HEK293 (cell line): ENCODE measurements around the gene EDC3.

Experiments
- CTCF ChIA-PET: fragments of 350-600 bp; formaldehyde crosslinking; extraction: SDS; loops from one replicate; lab custom pipeline; 2021; ENCODE audit warnings: antibody characterized with exemption; lab: Yijun Ruan, JAX
- POLR2A ChIA-PET: fragments of 300-600 bp; formaldehyde crosslinking; extraction: SDS; loops from one replicate; lab custom pipeline; 2020; ENCODE audit warnings: antibody characterized with exemption, inconsistent platforms; lab: Yijun Ruan, JAX
- H3K27ac ChIP-seq: fragments of 200-500 bp; sonication (Bioruptor generic); 2 replicates; pipeline ENCODE4 v1.5.1; 2014; ENCODE audit warnings: low read depth, low read length, control low read depth, inconsistent platforms; ENCODE audit errors: extremely low read depth
- H3K36me3 ChIP-seq, 2 experiments: fragments of 200-500 bp in 1 of 2; sonication (Bioruptor generic) in 1 of 2; 1 replicate in 1 of 2; 2 replicates in 1 of 2; pipeline ENCODE4 v1.5.1; 2014 to 2017; ENCODE audit warnings: inconsistent platforms in 2 of 2, low read length in 2 of 2; ENCODE audit not compliant: control insufficient read depth in 2 of 2, insufficient read depth in 1 of 2
- H3K4me1 ChIP-seq: fragments of 200-500 bp; sonication (Bioruptor generic); 2 replicates; pipeline ENCODE4 v1.5.1; 2014; ENCODE audit warnings: mild to moderate bottlenecking, low read length, inconsistent platforms; ENCODE audit not compliant: control insufficient read depth, insufficient read depth
- H3K4me3 ChIP-seq: 2 replicates; pipeline ENCODE4 v1.5.1; 2011; ENCODE audit warnings: low read depth, mild to moderate bottlenecking, control low read depth, low read length, moderate library complexity
- H3K9me3 ChIP-seq: fragments of 200-500 bp; sonication (Bioruptor generic); 2 replicates; pipeline ENCODE4 v1.5.1; 2014; ENCODE audit warnings: low read depth, low read length, inconsistent platforms; ENCODE audit not compliant: control insufficient read depth, insufficient read depth
- BCL11B ChIP-seq: fragments of 450-650 bp; formaldehyde crosslinking; IDR thresholded peaks from 2 replicates; pipeline ENCODE4 v1.5.1; 2016; ENCODE audit warnings: low read depth, missing biosample characterization, missing genetic modification characterization
- KLF10 ChIP-seq: fragments of 450-650 bp; IDR thresholded peaks from 2 replicates; pipeline ENCODE4 v1.5.1; 2018; ENCODE audit warnings: missing biosample characterization, mild to moderate bottlenecking, missing genetic modification characterization
- WT1 ChIP-seq: fragments of 450-650 bp; formaldehyde crosslinking; IDR thresholded peaks from 2 replicates; pipeline ENCODE4 v1.5.1; 2016; ENCODE audit warnings: missing biosample characterization, missing genetic modification characterization
- ZBTB48 ChIP-seq: fragments of 450-650 bp; formaldehyde crosslinking; IDR thresholded peaks from 2 replicates; pipeline ENCODE4 v1.5.1; 2016; ENCODE audit warnings: missing biosample characterization, missing genetic modification characterization
- ZBTB8A ChIP-seq: fragments of 450-650 bp; formaldehyde crosslinking; IDR thresholded peaks from 2 replicates; pipeline ENCODE4 v1.5.1; 2016; ENCODE audit warnings: missing biosample characterization, missing genetic modification characterization
- ZNF10 ChIP-seq: fragments of 450-650 bp; formaldehyde crosslinking; IDR thresholded peaks from 2 replicates; pipeline ENCODE4 v1.5.1; 2017; ENCODE audit warnings: missing biosample characterization, missing genetic modification characterization
- ZNF266 ChIP-seq: fragments of 450-650 bp; formaldehyde crosslinking; IDR thresholded peaks from 2 replicates; pipeline ENCODE4 v1.5.1; 2016; ENCODE audit warnings: missing biosample characterization, missing genetic modification characterization, low read depth
- ZNF302 ChIP-seq: fragments of 450-650 bp; formaldehyde crosslinking; IDR thresholded peaks from 2 replicates; pipeline ENCODE4 v1.5.1; 2016; ENCODE audit warnings: missing biosample characterization, missing genetic modification characterization, low read depth
- ZNF423 ChIP-seq: fragments of 450-650 bp; formaldehyde crosslinking; IDR thresholded peaks from 2 replicates; pipeline ENCODE4 v1.5.1; 2016; ENCODE audit warnings: missing biosample characterization, missing genetic modification characterization
- ZNF433 ChIP-seq: fragments of 450-650 bp; formaldehyde crosslinking; IDR thresholded peaks from 2 replicates; pipeline ENCODE4 v1.5.1; 2016; ENCODE audit warnings: missing biosample characterization, missing genetic modification characterization, low read depth
- ZNF514 ChIP-seq: fragments of 450-650 bp; formaldehyde crosslinking; IDR thresholded peaks from 2 replicates; pipeline ENCODE4 v1.5.1; 2016; ENCODE audit warnings: missing biosample characterization, missing genetic modification characterization
- ZNF654 ChIP-seq: fragments of 450-650 bp; formaldehyde crosslinking; IDR thresholded peaks from 2 replicates; pipeline ENCODE4 v1.5.1; 2016; ENCODE audit warnings: low read depth, missing biosample characterization, missing genetic modification characterization
- ZNF670 ChIP-seq: fragments of 450-650 bp; formaldehyde crosslinking; IDR thresholded peaks from 2 replicates; pipeline ENCODE4 v1.5.1; 2016; ENCODE audit warnings: missing biosample characterization, missing genetic modification characterization, low read depth
- ZNF747 ChIP-seq: fragments of 450-650 bp; formaldehyde crosslinking; IDR thresholded peaks from 2 replicates; pipeline ENCODE4 v1.5.1; 2016; ENCODE audit warnings: missing biosample characterization, missing genetic modification characterization
- ZNF830 ChIP-seq: fragments of 450-650 bp; IDR thresholded peaks from 2 replicates; pipeline ENCODE4 v1.5.0; 2018; ENCODE audit warnings: missing biosample characterization, missing genetic modification characterization, low read depth, mild to moderate bottlenecking, moderate library complexity
- TF ChIP-seq, protein P1 (sequence below): fragments of 450-650 bp; formaldehyde crosslinking; IDR thresholded peaks from 2 replicates; pipeline ENCODE4 v1.5.1; 2017; ENCODE audit warnings: missing biosample characterization, missing genetic modification characterization
- TF ChIP-seq, protein P2 (sequence below): fragments of 450-650 bp; formaldehyde crosslinking; conservative IDR thresholded peaks from 2 replicates; pipeline ENCODE4 v1.5.1; 2016; ENCODE audit warnings: low read depth, missing biosample characterization, missing genetic modification characterization
- TF ChIP-seq, protein P3 (sequence below): fragments of 450-650 bp; formaldehyde crosslinking; IDR thresholded peaks from 2 replicates; pipeline ENCODE4 v1.5.1; 2016; ENCODE audit warnings: missing biosample characterization, missing genetic modification characterization

The EDC3 gene

DNA sequence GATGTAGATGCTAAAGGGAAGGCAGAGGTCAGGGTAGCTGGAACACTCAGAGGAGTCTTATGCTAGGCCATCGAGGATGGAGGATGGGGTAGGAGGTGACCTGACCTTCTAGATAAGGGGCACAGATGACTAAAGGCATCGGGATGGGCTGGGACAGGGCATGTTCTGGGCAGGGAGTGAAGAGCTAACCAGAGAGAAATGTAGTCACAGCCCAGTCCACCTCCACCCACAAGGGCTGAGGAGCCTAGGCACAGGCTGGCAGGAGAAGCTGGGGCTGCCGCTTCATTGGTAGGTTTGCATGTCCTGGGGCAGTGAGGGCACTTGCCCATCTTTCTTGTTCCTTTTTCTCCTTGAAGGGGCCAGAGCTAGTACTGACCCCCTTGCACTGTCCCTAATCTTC lies 67.6 kb downstream of the EDC3 start:
- TF ChIP-seq, protein P1, sequence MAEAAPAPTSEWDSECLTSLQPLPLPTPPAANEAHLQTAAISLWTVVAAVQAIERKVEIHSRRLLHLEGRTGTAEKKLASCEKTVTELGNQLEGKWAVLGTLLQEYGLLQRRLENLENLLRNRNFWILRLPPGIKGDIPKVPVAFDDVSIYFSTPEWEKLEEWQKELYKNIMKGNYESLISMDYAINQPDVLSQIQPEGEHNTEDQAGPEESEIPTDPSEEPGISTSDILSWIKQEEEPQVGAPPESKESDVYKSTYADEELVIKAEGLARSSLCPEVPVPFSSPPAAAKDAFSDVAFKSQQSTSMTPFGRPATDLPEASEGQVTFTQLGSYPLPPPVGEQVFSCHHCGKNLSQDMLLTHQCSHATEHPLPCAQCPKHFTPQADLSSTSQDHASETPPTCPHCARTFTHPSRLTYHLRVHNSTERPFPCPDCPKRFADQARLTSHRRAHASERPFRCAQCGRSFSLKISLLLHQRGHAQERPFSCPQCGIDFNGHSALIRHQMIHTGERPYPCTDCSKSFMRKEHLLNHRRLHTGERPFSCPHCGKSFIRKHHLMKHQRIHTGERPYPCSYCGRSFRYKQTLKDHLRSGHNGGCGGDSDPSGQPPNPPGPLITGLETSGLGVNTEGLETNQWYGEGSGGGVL, result no peak
- TF ChIP-seq BCL11B (tag by site-specific recombination) (no peak), ZNF514 (tag by site-specific recombination) (no peak), ZNF266 (tag by site-specific recombination) (no peak), ZNF670 (tag by site-specific recombination) (no peak), WT1 (no peak), ZNF830 (tag by site-specific recombination) (no peak), ZNF433 (tag by site-specific recombination) (no peak), ZNF747 (tag by site-specific recombination) (no peak), ZNF10 (tag by site-specific recombination) (no peak), ZBTB8A (no peak), ZNF654 (tag by site-specific recombination) (no peak), ZBTB48 (tag by site-specific recombination) (no peak)
- TF ChIP-seq, protein P2, sequence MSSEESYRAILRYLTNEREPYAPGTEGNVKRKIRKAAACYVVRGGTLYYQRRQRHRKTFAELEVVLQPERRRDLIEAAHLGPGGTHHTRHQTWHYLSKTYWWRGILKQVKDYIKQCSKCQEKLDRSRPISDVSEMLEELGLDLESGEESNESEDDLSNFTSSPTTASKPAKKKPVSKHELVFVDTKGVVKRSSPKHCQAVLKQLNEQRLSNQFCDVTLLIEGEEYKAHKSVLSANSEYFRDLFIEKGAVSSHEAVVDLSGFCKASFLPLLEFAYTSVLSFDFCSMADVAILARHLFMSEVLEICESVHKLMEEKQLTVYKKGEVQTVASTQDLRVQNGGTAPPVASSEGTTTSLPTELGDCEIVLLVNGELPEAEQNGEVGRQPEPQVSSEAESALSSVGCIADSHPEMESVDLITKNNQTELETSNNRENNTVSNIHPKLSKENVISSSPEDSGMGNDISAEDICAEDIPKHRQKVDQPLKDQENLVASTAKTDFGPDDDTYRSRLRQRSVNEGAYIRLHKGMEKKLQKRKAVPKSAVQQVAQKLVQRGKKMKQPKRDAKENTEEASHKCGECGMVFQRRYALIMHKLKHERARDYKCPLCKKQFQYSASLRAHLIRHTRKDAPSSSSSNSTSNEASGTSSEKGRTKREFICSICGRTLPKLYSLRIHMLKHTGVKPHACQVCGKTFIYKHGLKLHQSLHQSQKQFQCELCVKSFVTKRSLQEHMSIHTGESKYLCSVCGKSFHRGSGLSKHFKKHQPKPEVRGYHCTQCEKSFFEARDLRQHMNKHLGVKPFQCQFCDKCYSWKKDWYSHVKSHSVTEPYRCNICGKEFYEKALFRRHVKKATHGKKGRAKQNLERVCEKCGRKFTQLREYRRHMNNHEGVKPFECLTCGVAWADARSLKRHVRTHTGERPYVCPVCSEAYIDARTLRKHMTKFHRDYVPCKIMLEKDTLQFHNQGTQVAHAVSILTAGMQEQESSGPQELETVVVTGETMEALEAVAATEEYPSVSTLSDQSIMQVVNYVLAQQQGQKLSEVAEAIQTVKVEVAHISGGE (tag by site-specific recombination), result no peak
- H3K4me1 ChIP-seq, result no peaks in the 10 kb centered on the region
- no peaks in the 10 kb centered on the region for H3K9me3 ChIP-seq
- no peak overlapping the region for H3K4me3 ChIP-seq
- ChIA-PET CTCF (interaction anchor here (0.6 to 12.8 kb wide), 5 partner anchors 9 to 248 kb away, joined by 3 to 120 read pairs (median 3); no protein-coding TSS in a partner anchor), POLR2A (interaction anchor here (0.7 to 1.7 kb wide), 3 partner anchors 12 to 167 kb away, joined by 3 to 5 read pairs (median 5); partner anchors contain the start of genes CLK3 and UBL7)
- H3K27ac ChIP-seq, result no peak overlapping the region
- H3K36me3 ChIP-seq, result peaks cover 42 to 100% of the 10 kb centered on the region in 2 experiments

DNA sequence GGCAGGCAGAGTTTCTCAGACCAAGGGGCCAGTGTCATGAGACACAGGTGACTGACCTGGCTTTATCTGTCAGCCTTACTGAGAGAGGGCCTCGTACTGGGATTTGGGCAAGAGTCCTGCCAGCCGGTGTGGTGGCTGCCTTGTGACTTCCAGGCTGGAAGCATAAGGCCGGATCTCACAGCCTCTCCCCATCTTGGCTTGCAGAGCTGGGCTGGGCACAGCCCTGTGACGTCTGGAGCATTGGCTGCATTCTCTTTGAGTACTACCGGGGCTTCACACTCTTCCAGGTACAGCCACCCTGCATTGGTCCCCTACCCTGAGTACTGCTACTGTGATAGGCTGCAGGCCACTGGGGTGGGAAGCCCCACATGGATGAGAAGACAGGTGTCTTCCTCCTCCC lies 68.1 kb downstream of the EDC3 start:
- TF ChIP-seq, protein P3, sequence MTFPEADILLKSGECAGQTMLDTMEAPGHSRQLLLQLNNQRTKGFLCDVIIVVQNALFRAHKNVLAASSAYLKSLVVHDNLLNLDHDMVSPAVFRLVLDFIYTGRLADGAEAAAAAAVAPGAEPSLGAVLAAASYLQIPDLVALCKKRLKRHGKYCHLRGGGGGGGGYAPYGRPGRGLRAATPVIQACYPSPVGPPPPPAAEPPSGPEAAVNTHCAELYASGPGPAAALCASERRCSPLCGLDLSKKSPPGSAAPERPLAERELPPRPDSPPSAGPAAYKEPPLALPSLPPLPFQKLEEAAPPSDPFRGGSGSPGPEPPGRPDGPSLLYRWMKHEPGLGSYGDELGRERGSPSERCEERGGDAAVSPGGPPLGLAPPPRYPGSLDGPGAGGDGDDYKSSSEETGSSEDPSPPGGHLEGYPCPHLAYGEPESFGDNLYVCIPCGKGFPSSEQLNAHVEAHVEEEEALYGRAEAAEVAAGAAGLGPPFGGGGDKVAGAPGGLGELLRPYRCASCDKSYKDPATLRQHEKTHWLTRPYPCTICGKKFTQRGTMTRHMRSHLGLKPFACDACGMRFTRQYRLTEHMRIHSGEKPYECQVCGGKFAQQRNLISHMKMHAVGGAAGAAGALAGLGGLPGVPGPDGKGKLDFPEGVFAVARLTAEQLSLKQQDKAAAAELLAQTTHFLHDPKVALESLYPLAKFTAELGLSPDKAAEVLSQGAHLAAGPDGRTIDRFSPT (tag by site-specific recombination), result no peak
- TF ChIP-seq KLF10, result no peak
- TF ChIP-seq ZNF423 (tag by site-specific recombination), result no peak
- TF ChIP-seq ZNF266 (tag by site-specific recombination), result no peak
- no peak for TF ChIP-seq ZNF302 (tag by site-specific recombination)
- Histone ChIP-seq H3K4me1 (no peaks in the 10 kb centered on the region), H3K36me3 (peaks cover 47 to 100% of the 10 kb centered on the region in 2 experiments), H3K9me3 (no peaks in the 10 kb centered on the region), H3K27ac (no peak overlapping the region), H3K4me3 (no peak overlapping the region)
- POLR2A ChIA-PET, result interaction anchor here (1.3 to 1.7 kb wide), 2 partner anchors 12 to 167 kb away, joined by 5 read pairs; partner anchors contain the start of genes CLK3 and UBL7
- CTCF ChIA-PET, result interaction anchor here (0.8 to 12.8 kb wide), 3 partner anchors 142 to 245 kb away, joined by 3 to 120 read pairs (median 5); no protein-coding TSS in a partner anchor
